ENCODE measurements around the gene SLC38A9.
"Not testable (repeated sequence)": the region's sequence is repeated elsewhere in the genome, so short reads cannot be mapped to it uniquely, and the experiment has no call there.

The SLC38A9 gene, protein sequence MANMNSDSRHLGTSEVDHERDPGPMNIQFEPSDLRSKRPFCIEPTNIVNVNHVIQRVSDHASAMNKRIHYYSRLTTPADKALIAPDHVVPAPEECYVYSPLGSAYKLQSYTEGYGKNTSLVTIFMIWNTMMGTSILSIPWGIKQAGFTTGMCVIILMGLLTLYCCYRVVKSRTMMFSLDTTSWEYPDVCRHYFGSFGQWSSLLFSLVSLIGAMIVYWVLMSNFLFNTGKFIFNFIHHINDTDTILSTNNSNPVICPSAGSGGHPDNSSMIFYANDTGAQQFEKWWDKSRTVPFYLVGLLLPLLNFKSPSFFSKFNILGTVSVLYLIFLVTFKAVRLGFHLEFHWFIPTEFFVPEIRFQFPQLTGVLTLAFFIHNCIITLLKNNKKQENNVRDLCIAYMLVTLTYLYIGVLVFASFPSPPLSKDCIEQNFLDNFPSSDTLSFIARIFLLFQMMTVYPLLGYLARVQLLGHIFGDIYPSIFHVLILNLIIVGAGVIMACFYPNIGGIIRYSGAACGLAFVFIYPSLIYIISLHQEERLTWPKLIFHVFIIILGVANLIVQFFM

GRCh38 chr5:55712023-55712859 lies at the start of gene SLC38A9:
Gene SLC38A9 (minus strand): TSS chr5:55712324. CDS start chr5:55697958, 14,366 bp downstream.
- Histone ChIP-seq H3K4me3 (peak within 1 kb of the TSS; percentile 63 to 89 (median 71)), H3K27ac (peak within 1 kb of the TSS in 20 of 21 experiments; percentile 22 to 89 (median 75))

GRCh38 chr5:55761721-55762120 lies 49.6 kb upstream of the SLC38A9 start:
- H3K4me3 ChIP-seq, H3K27ac ChIP-seq: not testable (repeated sequence)

DNA sequence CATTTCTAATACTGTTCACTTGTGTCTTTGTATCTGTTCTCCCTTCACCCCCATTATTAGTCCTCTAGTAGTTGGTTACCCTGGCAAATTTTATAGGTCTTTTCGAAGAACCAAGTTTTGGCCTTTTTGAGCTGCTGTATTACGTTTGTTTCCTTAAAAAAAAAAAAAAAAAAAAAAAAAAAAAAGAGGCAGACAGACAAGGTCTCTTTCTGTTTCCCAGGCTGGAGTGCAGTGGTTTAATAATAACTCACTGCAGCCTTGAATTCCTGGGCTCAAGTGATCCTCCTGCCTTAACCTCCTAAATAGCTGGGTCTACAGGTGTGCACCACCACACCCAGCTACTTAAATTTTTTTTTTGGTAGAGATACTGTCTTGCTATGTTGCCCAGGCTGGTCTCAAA lies 46.6 kb upstream of the SLC38A9 start:
- Histone ChIP-seq H3K4me3 (no peak overlapping the region), H3K27ac (no peak overlapping the region)

- Histone ChIP-seq H3K27ac (no peak overlapping the region), H3K4me3 (no peak overlapping the region)
Measured at GRCh38 chr5:55758231-55758630, 46.1 kb upstream of the SLC38A9 start.

- H3K27ac ChIP-seq = no peak overlapping the region
- H3K4me3 ChIP-seq = no peak overlapping the region
Measured at GRCh38 chr5:55750499-55750898, 38.4 kb upstream of the SLC38A9 start.

GRCh38 chr5:55750063-55750462 lies 37.9 kb upstream of the SLC38A9 start:
- no peak overlapping the region for H3K27ac ChIP-seq
- H3K4me3 ChIP-seq = no peak overlapping the region

DNA sequence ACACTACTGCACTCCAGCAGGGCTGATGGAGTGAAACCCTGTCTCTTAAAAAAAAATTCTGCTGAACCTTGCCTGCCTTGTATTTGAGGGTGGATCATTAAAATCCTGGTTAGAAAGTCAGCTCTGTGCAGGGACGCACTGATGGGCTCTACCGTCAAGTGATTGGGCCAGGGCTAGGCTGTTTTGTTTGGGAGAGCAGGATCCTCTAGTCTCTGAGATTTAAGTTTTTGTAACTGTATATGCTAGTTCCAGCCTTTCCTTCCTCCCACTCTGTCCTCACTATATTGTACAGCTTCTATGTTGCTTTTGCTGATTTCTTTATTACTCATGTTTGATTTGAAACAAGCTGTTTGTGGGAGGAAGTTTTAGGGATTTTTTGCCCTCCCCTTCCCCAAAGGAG lies 37.3 kb upstream of the SLC38A9 start:
- no peak overlapping the region for H3K27ac ChIP-seq
- no peak overlapping the region for H3K4me3 ChIP-seq

- Histone ChIP-seq H3K27ac (no peak overlapping the region), H3K4me3 (no peak overlapping the region)
Measured at GRCh38 chr5:55747778-55748318, 35.7 kb upstream of the SLC38A9 start.

GRCh38 chr5:55742778-55743177 lies 30.7 kb upstream of the SLC38A9 start:
- H3K27ac ChIP-seq = no peak overlapping the region
- H3K4me3 ChIP-seq = no peak overlapping the region

DNA sequence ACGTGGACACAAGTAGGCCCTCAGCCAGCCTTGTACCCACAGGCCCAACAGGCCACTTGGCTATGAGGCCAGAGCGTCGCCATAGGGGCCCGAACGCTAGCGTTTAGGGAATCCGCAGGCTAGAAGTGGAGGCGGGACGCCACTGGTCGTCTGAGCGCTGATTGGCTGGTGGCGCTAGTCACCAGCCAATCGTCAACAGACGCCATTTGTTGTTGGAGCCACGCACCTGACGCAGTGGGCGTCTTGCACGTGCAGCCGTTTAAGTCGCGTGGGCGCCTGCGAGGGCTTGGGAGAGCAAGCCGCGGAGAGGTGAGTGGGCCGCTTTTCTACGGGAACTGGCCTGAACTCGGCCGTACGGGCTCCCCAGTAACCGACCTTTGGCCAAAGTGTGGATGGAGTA lies 25.7 kb upstream of the SLC38A9 start, which contains the start of gene DDX4:
Gene DDX4 (plus strand): TSS at position 269 of the 400 bp plus-strand sequence. CDS start 903 bp downstream, outside the sequence.
- H3K27ac ChIP-seq = no peak within 1 kb of the TSS

GRCh38 chr5:55734658-55735057 lies 22.5 kb upstream of the SLC38A9 start:
- H3K27ac ChIP-seq = no peak overlapping the region
- H3K4me3 ChIP-seq = no peak overlapping the region

More for the DNA sequence above, 25.7 kb upstream of the SLC38A9 start, which contains the start of gene DDX4:
- no peak within 1 kb of the TSS for H3K4me3 ChIP-seq

GRCh38 chr5:55732585-55732984 lies 20.5 kb upstream of the SLC38A9 start:
- Histone ChIP-seq H3K4me3 (no peak overlapping the region), H3K27ac (no peak overlapping the region)

GRCh38 chr5:55731848-55732247 lies 19.7 kb upstream of the SLC38A9 start:
- Histone ChIP-seq H3K4me3 (no peak overlapping the region), H3K27ac (no peak overlapping the region)

DNA sequence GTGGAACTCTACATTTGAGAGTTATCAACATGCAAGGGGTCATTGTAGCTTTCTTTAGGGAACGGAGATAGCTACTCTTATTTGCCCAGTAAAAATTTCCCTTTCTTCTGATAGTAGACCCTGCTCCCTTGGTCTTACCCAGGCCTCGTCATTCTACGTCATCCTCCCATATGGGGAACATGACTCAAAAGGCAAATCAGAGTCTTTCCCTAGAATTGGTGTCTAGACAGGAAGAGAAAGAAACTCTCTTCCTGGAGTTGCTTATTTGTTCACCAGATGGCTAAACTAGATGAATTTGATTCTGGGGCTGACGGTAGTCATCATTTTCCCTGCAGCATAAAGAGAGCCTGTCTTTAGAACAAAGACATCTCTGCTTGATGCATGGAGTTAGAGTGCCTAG lies 12.2 kb upstream of the SLC38A9 start:
- Histone ChIP-seq H3K4me3 (no peak overlapping the region), H3K27ac (no peak overlapping the region)

DNA sequence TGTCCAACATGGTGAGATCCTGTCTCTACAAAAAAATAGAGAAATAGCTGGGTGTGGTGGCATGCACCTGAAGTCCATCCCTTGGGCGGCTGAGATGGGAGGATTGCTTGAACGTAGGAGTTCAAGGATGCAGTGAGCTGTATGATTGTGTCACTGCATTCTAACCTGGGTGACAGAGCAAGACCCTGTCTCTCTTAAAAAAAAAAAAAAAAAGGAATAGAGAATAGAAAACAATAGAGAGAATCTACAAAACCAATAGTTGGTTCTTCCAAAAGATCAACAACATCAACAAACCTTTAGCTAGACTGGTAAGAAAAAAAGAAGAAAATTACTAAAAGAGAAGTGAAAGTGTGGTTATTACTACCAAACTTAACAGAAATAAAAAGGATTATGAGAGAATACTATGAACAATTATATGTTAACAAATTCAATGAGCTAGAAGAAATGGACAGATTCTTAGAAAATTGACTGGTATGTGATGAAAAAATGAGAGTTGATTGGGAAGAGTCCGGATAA lies 8.1 kb upstream of the SLC38A9 start:
- Histone ChIP-seq H3K4me3 (no peak overlapping the region), H3K27ac (no peak overlapping the region)

- H3K27ac ChIP-seq, H3K4me3 ChIP-seq: not testable (repeated sequence)
Measured at GRCh38 chr5:55719026-55719425, 6.9 kb upstream of the SLC38A9 start.

GRCh38 chr5:55715519-55716078 lies 3.5 kb upstream of the SLC38A9 start:
- Histone ChIP-seq H3K27ac (no peak overlapping the region), H3K4me3 (no peak overlapping the region)

DNA sequence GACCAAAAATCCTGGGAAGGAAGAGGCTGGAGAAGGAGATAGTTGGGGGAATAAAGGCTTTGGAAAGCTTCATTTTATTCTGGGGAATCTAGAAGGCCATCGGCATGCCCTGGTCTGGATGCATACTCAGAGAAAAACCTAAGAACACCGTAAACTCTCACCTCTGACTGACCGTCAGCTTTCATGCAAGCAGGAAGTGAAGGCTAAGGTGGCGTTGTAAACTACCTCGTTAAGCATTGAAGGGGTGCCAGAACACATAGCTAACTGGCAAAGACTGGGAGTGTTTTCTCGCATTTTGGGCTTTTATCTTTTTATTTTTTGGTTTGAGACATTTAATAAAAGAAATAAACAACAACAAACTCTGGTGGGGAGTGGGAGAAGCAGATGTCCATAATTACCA lies 2.6 kb upstream of the SLC38A9 start:
- H3K27ac ChIP-seq = no peak overlapping the region
- no peak overlapping the region for H3K4me3 ChIP-seq

DNA sequence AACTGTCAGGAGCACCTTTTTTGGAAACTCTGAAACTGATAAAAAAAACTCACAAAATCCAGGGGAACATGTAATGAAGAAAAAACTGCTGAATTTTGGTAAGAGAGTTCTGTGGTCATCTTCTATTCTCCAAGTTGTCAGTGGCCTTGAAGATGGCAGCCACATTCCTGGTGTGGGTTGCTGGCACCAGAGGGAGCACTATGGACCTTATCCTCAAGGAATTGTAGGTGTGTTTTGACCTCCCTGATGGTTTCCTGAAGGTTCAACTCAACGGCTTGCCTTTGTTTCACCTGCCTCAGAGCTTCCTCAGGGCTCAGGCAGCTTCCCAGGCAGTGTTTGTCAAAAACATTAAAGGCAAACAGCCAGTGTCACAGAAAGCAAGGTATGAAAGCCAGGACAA lies 2.2 kb upstream of the SLC38A9 start:
- Histone ChIP-seq H3K4me3 (no peak overlapping the region), H3K27ac (no peak overlapping the region)

DNA sequence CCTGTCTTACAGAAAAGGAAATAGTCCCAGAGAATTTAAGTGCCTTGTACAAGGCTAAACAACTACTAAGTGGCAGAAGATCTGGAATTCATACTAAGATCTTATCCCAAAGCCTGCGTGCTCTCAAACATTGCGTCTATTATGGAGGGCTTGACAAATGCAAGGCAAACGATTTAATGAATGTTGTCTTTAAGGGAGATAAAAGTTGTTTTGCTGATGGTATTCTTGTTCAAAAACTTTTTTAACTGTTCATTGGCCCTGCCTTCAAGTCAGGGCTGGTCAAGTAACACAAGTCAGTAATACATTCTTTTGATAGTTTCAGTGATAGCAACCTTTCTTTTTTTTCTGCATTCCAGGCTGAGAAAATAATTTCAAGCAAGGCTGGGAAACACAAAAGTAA lies 1.7 kb upstream of the SLC38A9 start:
- no peak overlapping the region for H3K4me3 ChIP-seq
- no peak overlapping the region for H3K27ac ChIP-seq

All from skin epidermis (tissue), 12 donors.